Measurements from ENCODE around the gene NLRC3.
A peak's percentile ranks its signal among the peaks of the same experiment; 100 is the strongest.
"Not testable (repeated sequence)": the region's sequence is repeated elsewhere in the genome, so short reads cannot be mapped to it uniquely, and the experiment has no call there.

NLRC3 gene

GRCh38 chr16:3612510-3613466 lies 35.6 kb upstream of the NLRC3 start:
- H3K4me3 ChIP-seq (ENCODE audit: low read depth, low read length) = peak overlapping the region; percentile 91
- no peak for TF ChIP-seq CTCF (IDR thresholded peaks at IDR 0.05; ENCODE audit: borderline replicate concordance, insufficient read depth, low read depth, low read length)

GRCh38 chr16:3611146-3611975 lies 34.2 kb upstream of the NLRC3 start, which contains the start of gene SLX4:
Gene SLX4 (minus strand): TSS chr16:3611606. CDS start chr16:3608964, 2,642 bp downstream.
- H3K4me3 ChIP-seq (ENCODE audit: low read depth, low read length) = peak within 1 kb of the TSS; percentile 91
- no peak for TF ChIP-seq CTCF (IDR thresholded peaks at IDR 0.05; ENCODE audit: borderline replicate concordance, insufficient read depth, low read depth, low read length)

- TF ChIP-seq CTCF (IDR thresholded peaks at IDR 0.05; ENCODE audit: borderline replicate concordance, insufficient read depth, low read depth, low read length) = no peak
- H3K4me3 ChIP-seq (ENCODE audit: low read depth, low read length) = peak overlapping the region; percentile 85
Observed at GRCh38 chr16:3610698-3611145, 33.5 kb upstream of the NLRC3 start.

GRCh38 chr16:3609895-3610697 lies 32.9 kb upstream of the NLRC3 start:
- no peak for TF ChIP-seq CTCF (IDR thresholded peaks at IDR 0.05; ENCODE audit: borderline replicate concordance, insufficient read depth, low read depth, low read length)
- H3K4me3 ChIP-seq (ENCODE audit: low read depth, low read length) = peak overlapping the region; percentile 85

- H3K4me3 ChIP-seq (ENCODE audit: low read depth, low read length) = not testable (repeated sequence)
Observed at GRCh38 chr16:3608976-3609375, 31.8 kb upstream of the NLRC3 start.

- no peak for TF ChIP-seq CTCF (IDR thresholded peaks at IDR 0.05; ENCODE audit: borderline replicate concordance, insufficient read depth, low read depth, low read length)
Observed at GRCh38 chr16:3608069-3608468, 30.9 kb upstream of the NLRC3 start.

GRCh38 chr16:3607634-3608033 lies 30.4 kb upstream of the NLRC3 start:
- no peak for TF ChIP-seq CTCF (IDR thresholded peaks at IDR 0.05; ENCODE audit: borderline replicate concordance, insufficient read depth, low read depth, low read length)
- no peak overlapping the region for H3K4me3 ChIP-seq (ENCODE audit: low read depth, low read length)

More at GRCh38 chr16:3608069-3608468, 30.9 kb upstream of the NLRC3 start:
- no peak overlapping the region for H3K4me3 ChIP-seq (ENCODE audit: low read depth, low read length)

Data from GM12875 (cell line).